OCI-LY1 (cell line): Measurements from ENCODE around the gene VPS37C.

Experiments used
- EZH2 ChIP-seq: fragments of 200-600 bp; sonication (generic), shearing (Covaris generic); IDR thresholded peaks from 2 replicates; pipeline ENCODE4 v1.8.0; 2017; ENCODE audit warnings: borderline replicate concordance, mixed run types, mild to moderate bottlenecking, antibody characterized with exemption, low read length, moderate library complexity, mixed read lengths
- TF ChIP-seq, protein P1 (sequence below): fragments of 200-600 bp; sonication (generic), shearing (Covaris generic); IDR thresholded peaks from 2 replicates; pipeline ENCODE4 v1.5.1; 2017; ENCODE audit warnings: mild to moderate bottlenecking, antibody characterized with exemption, low read length, moderate library complexity, mixed read lengths

GRCh38 chr11:61198361-61198760 is 37.1 kb upstream of the VPS37C start:
- TF ChIP-seq, protein P1, sequence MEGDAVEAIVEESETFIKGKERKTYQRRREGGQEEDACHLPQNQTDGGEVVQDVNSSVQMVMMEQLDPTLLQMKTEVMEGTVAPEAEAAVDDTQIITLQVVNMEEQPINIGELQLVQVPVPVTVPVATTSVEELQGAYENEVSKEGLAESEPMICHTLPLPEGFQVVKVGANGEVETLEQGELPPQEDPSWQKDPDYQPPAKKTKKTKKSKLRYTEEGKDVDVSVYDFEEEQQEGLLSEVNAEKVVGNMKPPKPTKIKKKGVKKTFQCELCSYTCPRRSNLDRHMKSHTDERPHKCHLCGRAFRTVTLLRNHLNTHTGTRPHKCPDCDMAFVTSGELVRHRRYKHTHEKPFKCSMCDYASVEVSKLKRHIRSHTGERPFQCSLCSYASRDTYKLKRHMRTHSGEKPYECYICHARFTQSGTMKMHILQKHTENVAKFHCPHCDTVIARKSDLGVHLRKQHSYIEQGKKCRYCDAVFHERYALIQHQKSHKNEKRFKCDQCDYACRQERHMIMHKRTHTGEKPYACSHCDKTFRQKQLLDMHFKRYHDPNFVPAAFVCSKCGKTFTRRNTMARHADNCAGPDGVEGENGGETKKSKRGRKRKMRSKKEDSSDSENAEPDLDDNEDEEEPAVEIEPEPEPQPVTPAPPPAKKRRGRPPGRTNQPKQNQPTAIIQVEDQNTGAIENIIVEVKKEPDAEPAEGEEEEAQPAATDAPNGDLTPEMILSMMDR: no peak
- TF ChIP-seq EZH2: no peak
